H1 (cell line): ENCODE results near the gene ALPI. TPM values are rescaled to one million over a fixed set of nuclear protein-coding genes. Genes with fewer than 3 reads are reported as not detected.

Experiments
- CTCF ChIA-PET: fragments of 300-600 bp; sonication (Branson Sonifier 250); formaldehyde crosslinking; loops from one replicate; lab custom pipeline; 2021; ENCODE audit not compliant: partially characterized antibody; lab: Charles Lee
- POLR2A ChIA-PET: fragments of 300-600 bp; sonication (Branson Sonifier 250); formaldehyde crosslinking; loops from one replicate; lab custom pipeline; 2021; ENCODE audit warnings: inconsistent platforms; ENCODE audit not compliant: partially characterized antibody; lab: Charles Lee
- DNase-seq, 2 experiments: peaks; one replicate each; pipeline versions ENCODE4 v3.0.0 to v3.0.0-alpha.2; 2010 to 2022; ENCODE audit warnings: low spot score in 2 of 2, low read depth in 1 of 2, mixed read lengths in 1 of 2
- FAIRE-seq: peaks from 2 replicates; lab custom pipeline; 2011; peaks lifted over from hg19 to GRCh38; lab: Jason Lieb, UNC
- H2AFZ ChIP-seq: 2 replicates; pipeline ENCODE4 v1.8.1; 2012; ENCODE audit warnings: low read length, inconsistent platforms
- H2AK5ac ChIP-seq: 2 replicates; pipeline ENCODE4 v1.6.1; 2013; ENCODE audit warnings: low read depth, low read length
- H2BK120ac ChIP-seq: replicated peaks from 2 replicates; pipeline ENCODE3; 2013; ENCODE audit warnings: low read depth, low read length, inconsistent platforms
- H2BK12ac ChIP-seq: 2 replicates; pipeline ENCODE4 v1.6.1; 2013; ENCODE audit warnings: low read depth, low read length
- H2BK15ac ChIP-seq: 2 replicates; pipeline ENCODE4 v1.6.1; 2013; ENCODE audit warnings: low read length
- H2BK20ac ChIP-seq: 2 replicates; pipeline ENCODE4 v1.6.1; 2013; ENCODE audit warnings: low read length
- H2BK5ac ChIP-seq: 2 replicates; pipeline ENCODE4 v1.6.1; 2013; ENCODE audit warnings: low read depth, low read length
- H3K14ac ChIP-seq: 2 replicates; pipeline ENCODE4 v1.6.1; 2013; ENCODE audit warnings: inconsistent platforms; ENCODE audit not compliant: insufficient read length
- H3K18ac ChIP-seq: 2 replicates; pipeline ENCODE4 v1.6.1; 2013; ENCODE audit warnings: low read length; ENCODE audit errors: extremely low read depth
- H3K23ac ChIP-seq: 2 replicates; pipeline ENCODE4 v1.6.1; 2013; ENCODE audit warnings: inconsistent platforms; ENCODE audit not compliant: insufficient read length
- H3K23me2 ChIP-seq: 2 replicates; pipeline ENCODE4 v1.6.1; 2013; ENCODE audit warnings: low read depth, low read length
- H3K27ac ChIP-seq: 2 replicates; pipeline ENCODE4 v1.6.1; 2011; ENCODE audit warnings: low read depth, low read length, inconsistent platforms
- H3K27me3 ChIP-seq, 4 experiments: replicated peaks in 1 of 4; 1 replicate in 1 of 4; 2 replicates in 3 of 4; pipeline versions ENCODE4 v1.6.1 to v1.8.1; 2011 to 2013; ENCODE audit warnings: low read length in 3 of 4, mild to moderate bottlenecking in 3 of 4, inconsistent platforms in 2 of 4, mixed read lengths in 2 of 4, moderate library complexity in 1 of 4; ENCODE audit not compliant: control insufficient read depth in 3 of 4, insufficient read depth in 3 of 4; ENCODE audit errors: extremely low read depth in 1 of 4
- H3K36me3 ChIP-seq, 4 experiments: 2 replicates each; pipeline versions ENCODE4 v1.6.1 to v1.8.1; 2011 to 2013; ENCODE audit warnings: mild to moderate bottlenecking in 4 of 4, low read length in 3 of 4, moderate library complexity in 2 of 4, control low read depth in 1 of 4, inconsistent platforms in 1 of 4; ENCODE audit not compliant: insufficient read depth in 4 of 4, control insufficient read depth in 2 of 4
- H3K4ac ChIP-seq: replicated peaks from 2 replicates; pipeline ENCODE3; 2013; ENCODE audit warnings: low read length, low read depth, mixed read lengths, inconsistent platforms; ENCODE audit not compliant: insufficient read length
- H3K4me1 ChIP-seq, 4 experiments: replicated peaks in 1 of 4; 1 replicate in 1 of 4; 2 replicates in 3 of 4; pipeline versions ENCODE4 v1.6.1 to v1.8.1; 2011 to 2013; ENCODE audit warnings: low read length in 3 of 4, inconsistent platforms in 2 of 4, mixed read lengths in 1 of 4; ENCODE audit not compliant: insufficient read depth in 4 of 4, control insufficient read depth in 3 of 4
- H3K4me2 ChIP-seq, 2 experiments: 2 replicates each; pipeline versions ENCODE4 v1.6.1 to v1.8.1; 2011 to 2013; ENCODE audit warnings: low read depth in 2 of 2, low read length in 2 of 2, control low read depth in 1 of 2, inconsistent platforms in 1 of 2, mild to moderate bottlenecking in 1 of 2; ENCODE audit not compliant: insufficient read depth in 1 of 2
- H3K4me3 ChIP-seq, 4 experiments: fragments of 200-600, 300-600 bp in 1 of 4; sonication (generic), shearing (Covaris generic), sonication (Bioruptor Twin) in 1 of 4; 2 replicates each; pipeline versions ENCODE4 v1.5.1 to v1.8.1; 2011 to 2016; ENCODE audit warnings: low read length in 4 of 4, low read depth in 3 of 4, control low read depth in 2 of 4, inconsistent platforms in 2 of 4, mild to moderate bottlenecking in 2 of 4, mixed read lengths in 1 of 4, moderate library complexity in 1 of 4; ENCODE audit not compliant: insufficient read depth in 2 of 4; ENCODE audit errors: extremely low read depth in 1 of 4
- H3K56ac ChIP-seq: replicated peaks from 2 replicates; pipeline ENCODE3; 2013; ENCODE audit warnings: low read depth, mild to moderate bottlenecking, mixed read lengths, low read length, inconsistent platforms; ENCODE audit not compliant: insufficient read length
- H3K79me1 ChIP-seq: 2 replicates; pipeline ENCODE4 v1.6.1; 2013; ENCODE audit warnings: low read depth, low read length, control low read depth
- H3K79me2 ChIP-seq, 2 experiments: 2 replicates each; pipeline versions ENCODE4 v1.6.1 to v1.8.1; 2012 to 2013; ENCODE audit warnings: low read length in 2 of 2, mild to moderate bottlenecking in 2 of 2, inconsistent platforms in 1 of 2; ENCODE audit not compliant: insufficient read depth in 2 of 2, control insufficient read depth in 1 of 2
- H3K9ac ChIP-seq, 4 experiments: replicated peaks in 1 of 4; 1 replicate in 1 of 4; 2 replicates in 3 of 4; pipeline versions ENCODE4 v1.6.1 to v1.8.1; 2011 to 2013; ENCODE audit warnings: low read depth in 3 of 4, low read length in 3 of 4, control low read depth in 2 of 4, mild to moderate bottlenecking in 2 of 4, moderate library complexity in 2 of 4, inconsistent platforms in 1 of 4; ENCODE audit errors: extremely low read depth in 1 of 4
- H3K9me3 ChIP-seq, 2 experiments: 2 replicates each; pipeline versions ENCODE4 v1.6.1 to v1.8.1; 2012 to 2013; ENCODE audit warnings: mild to moderate bottlenecking in 2 of 2, moderate library complexity in 2 of 2, control low read depth in 1 of 2, inconsistent platforms in 1 of 2, low read depth in 1 of 2, low read length in 1 of 2, mixed read lengths in 1 of 2; ENCODE audit not compliant: insufficient read depth in 2 of 2
- H4K20me1 ChIP-seq, 2 experiments: replicated peaks in 1 of 2; 2 replicates each; pipeline versions ENCODE3 to v1.8.1; 2011 to 2013; ENCODE audit warnings: inconsistent platforms in 2 of 2, low read length in 2 of 2, mild to moderate bottlenecking in 1 of 2; ENCODE audit not compliant: insufficient read depth in 2 of 2, control insufficient read depth in 1 of 2
- H4K5ac ChIP-seq: 2 replicates; pipeline ENCODE4 v1.6.1; 2013; ENCODE audit warnings: low read length, low read depth, mixed read lengths, inconsistent platforms; ENCODE audit not compliant: insufficient read length
- H4K8ac ChIP-seq: 2 replicates; pipeline ENCODE4 v1.8.0; 2013; ENCODE audit warnings: mild to moderate bottlenecking, moderate library complexity, low read length, inconsistent platforms; ENCODE audit not compliant: insufficient read depth; ENCODE audit errors: extremely low read depth
- H4K91ac ChIP-seq: replicated peaks from 2 replicates; pipeline ENCODE3; 2013; ENCODE audit warnings: low read length, mixed read lengths, inconsistent platforms; ENCODE audit not compliant: insufficient read length
- BACH1 ChIP-seq: IDR thresholded peaks from 2 replicates; pipeline ENCODE4 v1.6.1; 2012; ENCODE audit warnings: low read length, improper control_type of control experiment
- CHD1 ChIP-seq: IDR thresholded peaks from 2 replicates; pipeline ENCODE4 v1.6.1; 2012; ENCODE audit warnings: low read depth, low read length, improper control_type of control experiment
- MAX ChIP-seq: IDR thresholded peaks from 2 replicates; pipeline ENCODE4 v1.6.1; 2012; ENCODE audit warnings: inconsistent platforms
- NANOG ChIP-seq: IDR thresholded peaks from 2 replicates; pipeline ENCODE4 v1.6.1; 2011; ENCODE audit warnings: low read length, low read depth, mild to moderate bottlenecking, inconsistent platforms; ENCODE audit not compliant: insufficient read depth, poor library complexity, severe bottlenecking
- RAD21 ChIP-seq, 2 experiments: IDR thresholded peaks in 1 of 2; conservative IDR thresholded peaks in 1 of 2; 2 replicates each; pipeline ENCODE4 v1.6.1; 2011; ENCODE audit warnings: low read depth in 2 of 2, low read length in 2 of 2, improper control_type of control experiment in 1 of 2, inconsistent platforms in 1 of 2, mild to moderate bottlenecking in 1 of 2, moderate library complexity in 1 of 2
- SP4 ChIP-seq: IDR thresholded peaks from 2 replicates; pipeline ENCODE4 v1.6.1; 2012; ENCODE audit warnings: low read length, inconsistent platforms
- SRF ChIP-seq: IDR thresholded peaks from 2 replicates; pipeline ENCODE4 v1.6.1; 2011; ENCODE audit warnings: mild to moderate bottlenecking, low read depth, low read length, moderate library complexity
- TBP ChIP-seq: IDR thresholded peaks from 2 replicates; pipeline ENCODE4 v1.6.1; 2011; ENCODE audit warnings: low read depth, low read length, improper control_type of control experiment
- WGBS, 2 experiments: shearing (Covaris generic) in 1 of 2; methylation state at CpG; one replicate each; pipeline versions ENCODE4 v1.1.6 to v1.1.7; 2013 to 2015; ENCODE audit warnings: low lambda C conversion rate in 2 of 2, mixed read lengths in 2 of 2, inconsistent platforms in 1 of 2, low coverage in 1 of 2, missing lambda C conversion rate in 1 of 2; ENCODE audit not compliant: insufficient replicate concordance in 2 of 2, insufficient coverage in 1 of 2, insufficient read length in 1 of 2; ENCODE audit errors: extremely low coverage in 1 of 2, missing lambda C conversion rate in 1 of 2; 5-methylcytosine and 5-hydroxymethylcytosine counted together
- polyA plus RNA-seq, 7 experiments: library from polyadenylated mRNA; depleted of rRNA in 3 of 7; stranded (reverse) in 5 of 7; unstranded in 2 of 7; fragments of >200 nt in 5 of 7; fragments of 200-250 nt in 2 of 7; gene quantifications; 1 replicate in 5 of 7; 2 replicates in 1 of 7; 4 replicates in 1 of 7; pipeline versions ENCODE4 v1.2.1 to v1.2.3, GENCODE V29; 2011 to 2013; ENCODE audit warnings: missing spikeins in 2 of 7, mixed read lengths in 2 of 7
- total RNA-seq: library from RNA; stranded (reverse); fragmentation: NEBNext Ultra II Directional; extraction: Animal tissue kit (Norgen Biotek cat#: 25700); gene quantifications from 2 replicates; pipeline ENCODE4 v1.2.1, GENCODE V29; 2021
- TF ChIP-seq, protein P1 (sequence below): IDR thresholded peaks from 2 replicates; pipeline ENCODE4 v1.6.1; 2012; ENCODE audit warnings: inconsistent platforms

ALPI gene
- total and polyA plus RNA-seq, 2 of the 8 experiments (the other 6 are each of a cell fraction or from before 2014, with no cell fraction given), result not detected

DNA sequence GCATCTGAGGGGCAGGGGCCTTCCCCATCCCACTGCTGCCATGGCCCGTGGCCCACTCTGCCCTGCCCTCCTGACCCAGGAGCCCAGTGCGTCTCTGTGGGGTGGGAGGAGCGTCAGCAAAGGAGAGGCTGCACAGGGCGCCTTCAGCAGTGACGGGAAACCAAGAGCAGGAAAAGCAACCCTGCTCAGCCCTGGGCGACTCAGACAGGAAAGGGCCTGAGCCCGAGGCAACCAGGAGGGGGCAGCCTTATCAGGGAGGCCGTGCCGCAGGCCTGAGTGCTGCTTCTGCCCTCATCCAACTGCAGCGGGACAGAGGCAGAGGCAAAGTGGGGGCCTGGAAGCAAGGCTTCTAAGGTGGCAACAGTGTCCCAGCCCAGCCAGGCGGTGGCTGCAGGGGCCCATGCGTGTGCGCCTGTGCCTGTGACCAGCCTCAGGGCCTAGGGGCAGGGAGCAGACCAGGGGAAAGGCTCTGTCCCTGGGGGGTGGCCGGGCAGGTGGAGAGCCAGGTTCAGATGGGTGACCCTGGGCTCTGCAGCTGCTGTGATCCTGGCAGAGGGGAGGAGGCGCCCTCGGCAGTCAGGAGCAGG is 23.3 kb upstream of the ALPI start:
- Histone ChIP-seq H3K23ac (no peak overlapping the region), H4K20me1 (no peaks in the 10 kb centered on the region), H2BK12ac (peak overlapping the region; percentile 92; the same call in 1 of the 2 replicates), H3K9ac (no peak overlapping the region), H3K4me1 (peaks cover 0 to 9% (median 7%) of the 10 kb centered on the region in 4 experiments; a peak in 6 of 7 replicates), H3K79me1 (no peaks in the 10 kb centered on the region), H3K27me3 (peaks cover 0 to 2% (median 0%) of the 10 kb centered on the region in 4 experiments; a peak in 1 of 7 replicates), H3K9me3 (no peaks in the 10 kb centered on the region), H3K79me2 (no peaks in the 10 kb centered on the region), H4K5ac (peak overlapping the region; percentile 65), H3K27ac (peak overlapping the region; percentile 27; the same call in 1 of the 2 replicates), H2BK120ac (no peak overlapping the region), H3K4me2 (no peak overlapping the region), H3K4me3 (no peak overlapping the region), H2BK20ac (peak overlapping the region; percentile 90; the same call in 1 of the 2 replicates), H2AK5ac (no peak overlapping the region), H3K4ac (peak overlapping the region; percentile 53), H3K14ac (no peak overlapping the region), H2BK15ac (0 out of 2 replicates have a peak overlapping the region, but pooled peaks have one; percentile 95), H2BK5ac (peak overlapping the region; percentile 81; the same call in 1 of the 2 replicates), H3K23me2 (no peaks in the 10 kb centered on the region), H3K56ac (no peak overlapping the region), H3K18ac (peak overlapping the region; percentile 87), H4K8ac (peak overlapping the region; percentile 87), H2AFZ (0 out of 2 replicates have a peak overlapping the region, but pooled peaks have one; percentile 87), H4K91ac (no peak overlapping the region), H3K36me3 (no peaks in the 10 kb centered on the region)
- peak in 1 of 2 experiments; percentile 87 for DNase-seq
- peak; percentile 81 for FAIRE-seq
- ChIA-PET CTCF (interaction anchor here (0.6 to 6.8 kb wide), 18 partner anchors 12 to 532 kb away, joined by 3 to 82 read pairs (median 4); partner anchors contain the start of gene ALPP), POLR2A (interaction anchor here (1.0 to 2.5 kb wide), 5 partner anchors 12 to 32 kb away, joined by 3 to 12 read pairs (median 5); no protein-coding TSS in a partner anchor)
- 49% methylated on average over 16 of the region's 16 CpGs; no CpG with 5 or more reads in 1 of the 2 experiments for WGBS, 2 experiments
- TF ChIP-seq SP4, result no peak
- TF ChIP-seq, protein P1, sequence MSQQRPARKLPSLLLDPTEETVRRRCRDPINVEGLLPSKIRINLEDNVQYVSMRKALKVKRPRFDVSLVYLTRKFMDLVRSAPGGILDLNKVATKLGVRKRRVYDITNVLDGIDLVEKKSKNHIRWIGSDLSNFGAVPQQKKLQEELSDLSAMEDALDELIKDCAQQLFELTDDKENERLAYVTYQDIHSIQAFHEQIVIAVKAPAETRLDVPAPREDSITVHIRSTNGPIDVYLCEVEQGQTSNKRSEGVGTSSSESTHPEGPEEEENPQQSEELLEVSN, result no peak
- TF ChIP-seq TBP, result peak; percentile 35; the same call in 1 of the 2 replicates
- no peak for TF ChIP-seq SRF
- peak; percentile 24 to 42; a peak in 3 of 4 replicates for TF ChIP-seq RAD21 (IDR thresholded peaks at IDR 0.05 in 1 of 2, conservative IDR thresholded peaks at IDR 0.05 in 1 of 2; ENCODE audit: low read depth in 2 of 2, low read length in 2 of 2)
- no peak for TF ChIP-seq CHD1
- 0 out of 2 replicates have a peak, but pooled peaks have one; percentile 42 for TF ChIP-seq MAX
- TF ChIP-seq BACH1, result no peak
- no peak for TF ChIP-seq NANOG
